ENCODE data around the gene MCF2L2. TPM values are rescaled to one million over a fixed set of nuclear protein-coding genes. Genes with fewer than 3 reads are reported as not detected.

Gene MCF2L2
- total and polyA plus RNA-seq, 4 donors = 0.13 to 1.0 (median 0.54) TPM

DNA sequence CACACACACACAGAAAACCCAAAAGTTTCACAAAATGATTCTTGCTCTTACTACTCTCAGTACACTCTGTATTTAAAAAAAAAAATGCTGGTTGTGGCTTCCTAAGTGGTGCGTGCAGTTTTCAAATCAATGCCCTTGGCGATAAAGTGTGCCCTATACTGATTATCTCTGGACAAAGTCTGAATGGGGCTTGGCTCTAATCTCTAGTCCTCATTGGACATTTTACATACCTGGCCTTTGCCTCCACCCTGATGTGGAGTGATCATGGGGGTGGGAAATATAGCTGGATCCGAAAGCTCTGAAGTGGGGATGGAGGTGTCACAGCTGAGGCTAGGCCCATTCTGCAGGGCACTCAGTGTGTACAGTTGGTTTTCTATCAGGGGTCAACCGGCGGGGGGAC, 161.3 kb downstream of the MCF2L2 start:
- H3K4me1 ChIP-seq (ENCODE audit: control insufficient read depth in 1 of 2, insufficient read depth in 2 of 2, low read length in 2 of 2) = no peaks in the 10 kb centered on the region
- H3K9me3 ChIP-seq (ENCODE audit: control insufficient read depth, low read length) = no peaks in the 10 kb centered on the region
- DNase-seq = no peak
- H3K27me3 ChIP-seq (ENCODE audit: control insufficient read depth in 1 of 2, insufficient read depth in 2 of 2, low read length in 1 of 2) = no peaks in the 10 kb centered on the region
- H3K36me3 ChIP-seq (ENCODE audit: control insufficient read depth in 1 of 2, insufficient read depth in 2 of 2, low read length in 1 of 2) = no peaks in the 10 kb centered on the region
- no peak overlapping the region for H3K27ac ChIP-seq (ENCODE audit: low read depth in 1 of 2, low read length in 2 of 2)
- no peak for ATAC-seq (ENCODE audit: low FRiP score)
- 93 to 100% methylated on average over 5 of the region's 5 CpGs for WGBS, 2 donors
- H3K4me3 ChIP-seq (ENCODE audit: low read length in 2 of 2) = no peak overlapping the region
- intact Hi-C loops (cut with DNase I) = no loop called here

DNA sequence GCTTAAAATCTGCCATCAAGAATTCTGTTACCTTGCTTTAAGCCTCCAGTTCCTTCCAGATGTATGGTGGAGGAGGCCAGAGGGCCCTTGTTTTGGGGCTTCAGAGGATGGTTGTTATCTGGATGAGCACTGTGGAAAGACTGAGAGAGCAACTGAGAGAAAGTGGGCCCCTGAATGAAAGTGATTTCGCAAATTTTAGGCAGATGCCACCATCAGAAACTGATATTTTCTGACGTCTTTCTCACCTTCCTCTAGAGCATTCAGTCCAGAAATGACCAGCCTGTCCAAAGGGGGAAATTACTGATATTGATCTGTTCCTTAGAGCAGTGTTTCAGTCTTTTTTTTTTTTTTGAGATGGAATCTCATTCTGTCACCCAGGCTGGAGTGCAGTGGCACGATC, 162.0 kb downstream of the MCF2L2 start:
- Histone ChIP-seq H3K4me1 (ENCODE audit: control insufficient read depth in 1 of 2, insufficient read depth in 2 of 2, low read length in 2 of 2) (no peaks in the 10 kb centered on the region), H3K9me3 (ENCODE audit: control insufficient read depth, low read length) (no peaks in the 10 kb centered on the region), H3K27me3 (ENCODE audit: control insufficient read depth in 1 of 2, insufficient read depth in 2 of 2, low read length in 1 of 2) (no peaks in the 10 kb centered on the region), H3K4me3 (ENCODE audit: low read length in 2 of 2) (no peak overlapping the region), H3K27ac (ENCODE audit: low read depth in 1 of 2, low read length in 2 of 2) (no peak overlapping the region), H3K36me3 (ENCODE audit: control insufficient read depth in 1 of 2, insufficient read depth in 2 of 2, low read length in 1 of 2) (no peaks in the 10 kb centered on the region)
- WGBS, 2 donors = 92 to 94% methylated on average over 3 of the region's 3 CpGs
- intact Hi-C loops (cut with DNase I) = no loop called here
- no peak for DNase-seq
- no peak for ATAC-seq (ENCODE audit: low FRiP score)

DNA sequence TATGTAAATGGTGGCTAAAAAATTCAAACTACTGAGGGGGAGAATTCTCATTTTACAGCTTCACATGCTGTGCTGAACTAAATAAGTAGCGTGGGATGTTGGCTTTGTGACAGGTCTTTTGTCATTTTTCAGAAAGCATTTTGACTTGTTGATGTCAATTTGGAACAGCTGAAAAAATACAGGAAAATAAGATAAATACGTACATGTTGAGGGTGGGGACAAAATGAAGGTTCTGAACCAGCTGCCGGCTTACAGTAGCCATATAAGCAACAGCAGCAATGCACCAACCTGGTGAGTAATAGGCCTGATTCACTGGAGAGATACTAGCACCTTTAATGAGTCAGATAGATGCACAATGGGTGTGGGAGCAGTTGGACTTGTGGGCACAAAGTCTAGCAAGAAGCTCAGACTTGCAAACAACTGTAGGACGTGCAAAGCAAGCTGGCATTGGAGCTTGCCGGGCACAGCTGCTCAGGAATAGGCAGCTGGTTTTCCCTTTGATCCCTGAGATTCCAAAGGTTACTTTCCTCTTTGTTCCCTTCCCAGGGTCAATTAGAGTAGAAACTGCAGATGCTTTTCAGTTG, 162.5 kb downstream of the MCF2L2 start:
- Histone ChIP-seq H3K9me3 (ENCODE audit: control insufficient read depth, low read length) (no peaks in the 10 kb centered on the region), H3K27ac (ENCODE audit: low read depth in 1 of 2, low read length in 2 of 2) (no peak overlapping the region), H3K36me3 (ENCODE audit: control insufficient read depth in 1 of 2, insufficient read depth in 2 of 2, low read length in 1 of 2) (no peaks in the 10 kb centered on the region), H3K4me1 (ENCODE audit: control insufficient read depth in 1 of 2, insufficient read depth in 2 of 2, low read length in 2 of 2) (no peaks in the 10 kb centered on the region), H3K4me3 (ENCODE audit: low read length in 2 of 2) (no peak overlapping the region), H3K27me3 (ENCODE audit: control insufficient read depth in 1 of 2, insufficient read depth in 2 of 2, low read length in 1 of 2) (no peaks in the 10 kb centered on the region)
- WGBS, 2 donors = 71 to 75% methylated on average over 5 of the region's 5 CpGs
- DNase-seq (no peak), ATAC-seq (ENCODE audit: low FRiP score) (peak; percentile 31)
- intact Hi-C loops (cut with DNase I) = no loop called here

DNA sequence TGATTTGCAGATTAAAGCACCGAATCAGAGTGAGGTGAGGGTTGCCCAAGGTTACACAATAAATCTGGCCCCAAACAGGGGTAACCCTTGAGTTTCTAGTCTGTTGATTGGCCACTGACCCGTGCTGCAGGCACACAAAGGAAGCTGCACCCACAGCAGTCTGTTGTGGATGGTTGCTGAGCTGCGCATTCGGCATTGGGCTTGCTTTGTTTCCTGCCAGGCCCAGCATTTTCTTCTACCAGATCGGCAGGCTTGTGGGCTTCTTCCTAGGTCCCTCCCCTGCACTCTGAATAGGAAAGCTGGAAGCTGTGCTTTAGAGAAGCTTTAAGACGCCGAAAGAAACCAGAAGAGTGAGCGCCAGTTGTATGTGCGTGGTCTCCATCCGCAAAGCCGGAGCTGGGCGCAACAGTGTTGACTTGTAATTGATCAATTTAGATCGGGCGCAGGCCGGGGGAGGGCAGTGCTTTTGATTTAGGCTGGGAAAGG, 163.2 kb downstream of the MCF2L2 start:
- peak; percentile 45 for ATAC-seq (ENCODE audit: low FRiP score)
- no peaks in the 10 kb centered on the region for H3K36me3 ChIP-seq (ENCODE audit: control insufficient read depth in 1 of 2, insufficient read depth in 2 of 2, low read length in 1 of 2)
- H3K4me3 ChIP-seq (ENCODE audit: low read length in 2 of 2) = no peak overlapping the region
- WGBS, 2 donors = 60 to 61% methylated on average over 15 of the region's 15 CpGs
- H3K27me3 ChIP-seq (ENCODE audit: control insufficient read depth in 1 of 2, insufficient read depth in 2 of 2, low read length in 1 of 2) = no peaks in the 10 kb centered on the region
- intact Hi-C loops (cut with DNase I) = no loop called here
- no peaks in the 10 kb centered on the region for H3K4me1 ChIP-seq (ENCODE audit: control insufficient read depth in 1 of 2, insufficient read depth in 2 of 2, low read length in 2 of 2)
- H3K27ac ChIP-seq (ENCODE audit: low read depth in 1 of 2, low read length in 2 of 2) = no peak overlapping the region
- peak in 1 of 2 donors; percentile 68 for DNase-seq
- no peaks in the 10 kb centered on the region for H3K9me3 ChIP-seq (ENCODE audit: control insufficient read depth, low read length)

DNA sequence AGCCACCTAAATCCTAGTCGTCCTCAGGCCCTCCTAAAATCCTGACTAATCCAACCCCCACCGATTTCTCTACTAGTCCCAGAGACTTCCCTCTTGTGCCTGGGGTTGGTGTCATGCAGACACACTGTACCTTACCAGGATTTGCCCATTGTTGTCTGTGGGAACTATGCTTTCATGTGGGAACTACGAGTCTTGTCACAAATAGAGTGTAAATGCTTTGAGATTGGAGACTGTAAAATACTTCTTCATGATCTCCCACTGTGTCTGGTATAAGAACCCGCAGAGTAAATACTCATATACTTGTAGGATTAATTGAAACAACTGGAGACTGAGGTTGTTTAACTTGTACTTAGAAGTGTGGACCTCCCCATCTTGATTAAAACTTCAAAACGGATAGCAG, 164.2 kb downstream of the MCF2L2 start:
- Histone ChIP-seq H3K4me3 (ENCODE audit: low read length in 2 of 2) (no peak overlapping the region), H3K9me3 (ENCODE audit: control insufficient read depth, low read length) (no peaks in the 10 kb centered on the region), H3K36me3 (ENCODE audit: control insufficient read depth in 1 of 2, insufficient read depth in 2 of 2, low read length in 1 of 2) (no peaks in the 10 kb centered on the region), H3K4me1 (ENCODE audit: control insufficient read depth in 1 of 2, insufficient read depth in 2 of 2, low read length in 2 of 2) (no peaks in the 10 kb centered on the region), H3K27ac (ENCODE audit: low read depth in 1 of 2, low read length in 2 of 2) (no peak overlapping the region), H3K27me3 (ENCODE audit: control insufficient read depth in 1 of 2, insufficient read depth in 2 of 2, low read length in 1 of 2) (no peaks in the 10 kb centered on the region)
- DNase-seq (no peak), ATAC-seq (ENCODE audit: low FRiP score) (no peak)
- WGBS, 2 donors = 70 to 75% methylated on average over 5 of the region's 5 CpGs
- intact Hi-C loops (cut with DNase I) = no loop called here

DNA sequence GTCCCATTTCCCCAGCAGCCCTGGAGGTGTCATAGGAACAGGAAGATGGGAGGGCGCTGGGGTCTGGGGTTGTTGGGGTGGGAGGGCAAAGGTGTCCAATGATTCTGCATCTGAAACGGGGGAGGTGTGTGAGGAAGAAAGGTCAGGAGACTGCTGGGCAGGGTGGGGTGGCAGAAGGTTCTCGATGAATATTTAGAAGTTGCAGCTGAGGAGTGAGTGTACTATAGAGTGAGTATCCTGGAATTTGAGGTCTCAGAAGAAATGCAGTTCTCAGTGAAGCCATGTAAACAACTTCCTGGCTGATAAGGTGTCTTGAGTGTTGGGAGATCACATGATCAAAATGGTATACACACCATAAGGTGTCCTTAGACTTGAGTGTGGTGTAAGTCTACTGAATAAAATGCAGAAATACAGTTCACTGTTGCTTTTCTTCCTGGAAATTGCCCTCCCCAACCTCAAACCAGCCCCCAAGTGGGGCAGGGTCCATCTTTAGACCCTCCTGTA, 165.5 kb downstream of the MCF2L2 start:
- intact Hi-C loops (cut with DNase I) = no loop called here
- H3K27ac ChIP-seq (ENCODE audit: low read depth in 1 of 2, low read length in 2 of 2) = no peak overlapping the region
- H3K9me3 ChIP-seq (ENCODE audit: control insufficient read depth, low read length) = no peaks in the 10 kb centered on the region
- H3K4me3 ChIP-seq (ENCODE audit: low read length in 2 of 2) = no peak overlapping the region
- H3K4me1 ChIP-seq (ENCODE audit: control insufficient read depth in 1 of 2, insufficient read depth in 2 of 2, low read length in 2 of 2) = no peaks in the 10 kb centered on the region
- no peak for DNase-seq
- no peak for ATAC-seq (ENCODE audit: low FRiP score)
- no peaks in the 10 kb centered on the region for H3K27me3 ChIP-seq (ENCODE audit: control insufficient read depth in 1 of 2, insufficient read depth in 2 of 2, low read length in 1 of 2)
- H3K36me3 ChIP-seq (ENCODE audit: control insufficient read depth in 1 of 2, insufficient read depth in 2 of 2, low read length in 1 of 2) = no peaks in the 10 kb centered on the region
- 90 to 94% methylated on average over 3 of the region's 3 CpGs for WGBS, 2 donors

DNA sequence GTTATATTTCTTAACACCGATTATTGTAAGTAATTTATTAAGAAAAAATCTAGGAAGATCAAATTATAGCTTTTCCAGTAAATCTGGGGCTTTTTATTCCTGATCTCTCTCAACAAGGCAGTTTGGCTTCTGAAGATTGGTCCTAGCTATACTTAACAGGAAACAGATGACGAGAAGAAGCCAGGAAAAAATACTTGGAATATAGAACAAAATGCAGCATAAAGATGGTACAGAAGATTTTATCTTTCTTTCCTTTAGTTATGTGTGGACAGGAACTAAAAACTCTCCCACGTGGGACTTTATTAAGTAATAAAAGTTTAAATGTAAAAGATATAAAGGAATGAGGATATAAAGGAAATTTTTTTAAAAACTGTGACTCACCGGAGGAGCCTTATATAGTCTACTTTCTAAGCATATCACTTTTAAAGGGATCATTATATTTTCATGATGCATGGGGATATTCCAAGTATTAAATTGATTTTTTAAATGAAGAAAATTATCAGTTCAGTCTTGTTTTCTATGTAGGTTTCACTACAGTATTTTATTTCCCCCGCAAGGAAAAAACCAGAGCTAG, 167.2 kb downstream of the MCF2L2 start:
- WGBS, 2 donors = 90 to 91% methylated on average over 5 of the region's 5 CpGs

DNA sequence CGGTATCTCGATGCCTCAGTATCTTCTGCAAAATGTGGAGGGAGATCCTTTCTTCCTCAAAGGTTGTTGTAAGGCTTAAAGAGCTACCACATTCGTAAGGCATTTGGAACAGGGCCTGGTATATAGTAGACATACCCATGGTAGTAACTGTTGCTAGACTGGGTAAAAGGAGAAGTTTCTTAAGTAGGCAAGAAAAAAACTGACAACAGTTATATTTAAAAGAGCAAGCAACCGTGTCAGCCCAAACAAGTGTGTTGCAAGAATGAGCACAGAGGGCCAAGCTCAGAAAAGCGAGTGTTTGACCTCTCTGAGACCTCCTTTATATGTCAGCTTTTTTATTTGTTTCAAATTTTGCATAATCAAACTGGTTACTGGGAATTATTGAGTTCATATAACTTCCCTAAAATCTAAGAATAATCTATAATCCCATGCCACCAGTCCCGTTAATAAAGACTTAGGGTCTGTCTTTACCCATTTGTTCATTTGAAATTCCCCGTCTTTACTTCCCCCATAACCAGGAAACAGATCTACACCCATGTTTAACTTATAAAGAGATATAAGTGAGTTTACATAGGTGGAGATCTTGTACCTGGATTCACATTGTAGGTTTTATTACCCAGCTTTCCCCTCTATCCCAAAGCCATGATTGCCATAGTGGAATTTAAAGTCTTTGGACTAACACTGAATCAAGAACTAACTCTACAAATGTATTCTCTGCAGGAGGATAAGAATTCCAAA, 168.1 kb downstream of the MCF2L2 start:
- Histone ChIP-seq H3K4me3 (ENCODE audit: low read length in 2 of 2) (no peak overlapping the region), H3K9me3 (ENCODE audit: control insufficient read depth, low read length) (no peaks in the 10 kb centered on the region), H3K27ac (ENCODE audit: low read depth in 1 of 2, low read length in 2 of 2) (no peak overlapping the region), H3K36me3 (ENCODE audit: control insufficient read depth in 1 of 2, insufficient read depth in 2 of 2, low read length in 1 of 2) (no peaks in the 10 kb centered on the region), H3K27me3 (ENCODE audit: control insufficient read depth in 1 of 2, insufficient read depth in 2 of 2, low read length in 1 of 2) (no peaks in the 10 kb centered on the region), H3K4me1 (ENCODE audit: control insufficient read depth in 1 of 2, insufficient read depth in 2 of 2, low read length in 2 of 2) (no peaks in the 10 kb centered on the region)
- intact Hi-C loops (cut with DNase I) = no loop called here
- no peak for DNase-seq
- WGBS, 2 donors = 77 to 78% methylated on average over 7 of the region's 7 CpGs
- ATAC-seq (ENCODE audit: low FRiP score) = peak; percentile 66

More for the DNA sequence above, 167.2 kb downstream of the MCF2L2 start:
- no peak for ATAC-seq (ENCODE audit: low FRiP score)
- Histone ChIP-seq H3K27ac (ENCODE audit: low read depth in 1 of 2, low read length in 2 of 2) (no peak overlapping the region), H3K9me3 (ENCODE audit: control insufficient read depth, low read length) (no peaks in the 10 kb centered on the region), H3K4me1 (ENCODE audit: control insufficient read depth in 1 of 2, insufficient read depth in 2 of 2, low read length in 2 of 2) (no peaks in the 10 kb centered on the region), H3K36me3 (ENCODE audit: control insufficient read depth in 1 of 2, insufficient read depth in 2 of 2, low read length in 1 of 2) (no peaks in the 10 kb centered on the region), H3K27me3 (ENCODE audit: control insufficient read depth in 1 of 2, insufficient read depth in 2 of 2, low read length in 1 of 2) (no peaks in the 10 kb centered on the region), H3K4me3 (ENCODE audit: low read length in 2 of 2) (no peak overlapping the region)
- no peak for DNase-seq
- intact Hi-C loops (cut with DNase I) = no loop called here
